Mucosa of stomach (tissue), 1 donor: ENCODE data around the gene BBS5.
"Not testable (repeated sequence)": the region's sequence is repeated elsewhere in the genome, so short reads cannot be mapped to it uniquely, and the experiment has no call there.

Experiments used
- H3K27me3 ChIP-seq: one replicate; pipeline ENCODE4 v1.7.0; 2013; ENCODE audit warnings: mild to moderate bottlenecking, low read length; ENCODE audit not compliant: control insufficient read depth, insufficient read depth
- H3K36me3 ChIP-seq: one replicate; pipeline ENCODE4 v1.7.0; 2013; ENCODE audit warnings: low read length; ENCODE audit not compliant: control insufficient read depth, insufficient read depth
- H3K4me1 ChIP-seq: one replicate; pipeline ENCODE4 v1.7.0; 2013; ENCODE audit warnings: mild to moderate bottlenecking, low read length; ENCODE audit not compliant: control insufficient read depth, insufficient read depth
- H3K4me3 ChIP-seq: one replicate; pipeline ENCODE4 v1.7.0; 2013; ENCODE audit warnings: low read length
- H3K9ac ChIP-seq: one replicate; pipeline ENCODE4 v1.7.0; 2013; ENCODE audit warnings: mild to moderate bottlenecking, low read length, moderate library complexity
- H3K9me3 ChIP-seq: one replicate; pipeline ENCODE4 v1.7.0; 2013; ENCODE audit warnings: mild to moderate bottlenecking, low read length, moderate library complexity; ENCODE audit not compliant: control insufficient read depth
- donor health status: Pancreatic carcinoma.

Gene BBS5

DNA sequence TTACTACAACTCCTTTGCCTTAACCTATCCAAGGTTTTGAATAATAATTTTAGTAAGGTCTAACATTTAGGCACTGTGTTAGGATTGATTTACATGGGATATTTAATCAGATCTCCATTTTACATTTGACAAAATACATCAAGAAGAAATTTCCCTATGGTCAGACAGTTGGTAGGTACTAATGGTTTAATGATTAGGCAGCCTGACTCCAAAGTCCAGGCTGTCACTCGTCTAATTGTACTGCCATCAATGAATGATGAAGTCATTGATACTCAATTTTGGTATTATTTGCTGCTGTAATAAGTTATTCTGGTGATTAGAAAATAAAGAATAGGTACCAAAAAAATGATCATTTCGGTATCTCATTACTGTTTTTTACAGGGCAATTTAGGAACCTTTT lies 14.1 kb downstream of the BBS5 start:
- Histone ChIP-seq H3K27me3 (no peaks in the 10 kb centered on the region), H3K9ac (no peak overlapping the region), H3K4me3 (no peak overlapping the region), H3K4me1 (no peaks in the 10 kb centered on the region), H3K9me3 (no peaks in the 10 kb centered on the region), H3K36me3 (no peaks in the 10 kb centered on the region)

DNA sequence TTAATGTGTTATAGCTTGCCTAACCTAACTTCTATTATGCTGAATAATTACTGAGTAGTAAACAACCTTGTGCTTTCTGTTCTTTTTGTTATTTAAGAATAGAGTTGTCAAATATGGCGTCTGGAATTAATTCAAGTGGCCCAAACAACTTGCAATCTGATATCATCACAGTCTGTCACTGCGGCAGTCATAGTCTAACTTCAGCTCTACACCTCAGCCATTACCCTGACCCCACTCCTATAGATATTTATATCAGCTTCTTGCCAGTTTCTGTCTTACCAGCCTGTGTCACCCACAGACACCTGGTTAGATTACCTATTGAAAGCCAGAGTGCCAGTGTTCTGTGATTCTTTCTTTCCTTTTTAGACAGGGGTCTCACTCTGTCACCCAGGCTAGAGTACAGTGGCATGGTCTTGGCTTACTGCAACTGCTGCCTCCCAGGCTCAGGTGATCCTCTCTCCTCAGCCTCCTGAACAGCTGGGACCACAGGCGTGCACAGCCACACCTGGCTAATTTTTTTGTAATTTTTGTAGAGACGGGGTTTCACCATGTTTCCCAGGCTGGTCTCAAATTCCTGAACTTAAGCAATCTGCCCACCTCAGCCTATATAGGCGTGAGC lies 16.1 kb downstream of the BBS5 start:
- Histone ChIP-seq H3K9me3 (no peaks in the 10 kb centered on the region), H3K36me3 (no peaks in the 10 kb centered on the region), H3K9ac (no peak overlapping the region), H3K4me3 (no peak overlapping the region), H3K4me1 (no peaks in the 10 kb centered on the region), H3K27me3 (no peaks in the 10 kb centered on the region)

DNA sequence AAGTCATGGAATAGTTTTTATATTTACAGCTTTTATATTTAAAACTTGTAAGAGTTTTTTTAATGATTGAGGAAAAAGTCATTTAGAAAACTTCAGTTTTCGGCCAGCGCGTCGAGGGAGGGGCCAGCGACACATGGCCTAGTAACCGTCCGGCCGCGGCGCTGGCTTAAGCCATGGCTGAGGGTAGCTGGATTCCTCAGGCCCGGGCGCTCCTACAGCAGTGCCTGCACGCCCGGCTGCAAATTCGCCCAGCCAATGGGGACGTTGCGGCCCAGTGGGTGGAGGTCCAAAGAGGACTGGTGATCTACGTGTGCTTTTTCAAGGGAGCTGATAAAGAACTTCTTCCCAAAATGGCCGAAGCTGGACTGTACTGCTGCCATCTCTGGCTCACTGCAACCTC lies 25.4 kb downstream of the BBS5 start:
- no peaks in the 10 kb centered on the region for H3K36me3 ChIP-seq
- H3K9ac ChIP-seq, result no peak overlapping the region
- H3K9me3 ChIP-seq, result no peaks in the 10 kb centered on the region

DNA sequence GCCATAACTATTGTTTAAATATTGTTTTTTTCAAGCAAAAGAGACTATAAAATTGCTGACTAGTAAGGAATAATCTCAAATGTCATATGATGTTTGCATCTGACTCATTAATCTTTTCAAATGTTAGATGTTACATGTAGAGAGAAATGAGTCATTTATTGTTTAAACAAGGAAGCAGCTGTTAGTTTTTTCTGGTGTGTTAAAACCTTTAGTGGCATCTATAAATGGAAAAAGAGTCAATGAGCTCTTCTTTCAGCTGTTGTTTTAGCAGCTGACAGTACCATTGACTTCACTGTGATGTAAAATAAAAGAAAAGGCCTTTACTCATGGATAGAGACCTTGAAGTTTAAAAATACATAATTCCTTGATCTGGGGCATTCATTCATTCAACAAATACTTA lies 28.4 kb downstream of the BBS5 start:
- Histone ChIP-seq H3K4me3 (no peak overlapping the region), H3K27me3 (no peaks in the 10 kb centered on the region), H3K36me3 (no peaks in the 10 kb centered on the region), H3K9me3 (no peaks in the 10 kb centered on the region), H3K9ac (no peak overlapping the region), H3K4me1 (peaks cover 23% of the 10 kb centered on the region)

More for the DNA sequence above, 25.4 kb downstream of the BBS5 start:
- Histone ChIP-seq H3K27me3 (no peaks in the 10 kb centered on the region), H3K4me3 (no peak overlapping the region), H3K4me1 (peaks cover 12% of the 10 kb centered on the region)

DNA sequence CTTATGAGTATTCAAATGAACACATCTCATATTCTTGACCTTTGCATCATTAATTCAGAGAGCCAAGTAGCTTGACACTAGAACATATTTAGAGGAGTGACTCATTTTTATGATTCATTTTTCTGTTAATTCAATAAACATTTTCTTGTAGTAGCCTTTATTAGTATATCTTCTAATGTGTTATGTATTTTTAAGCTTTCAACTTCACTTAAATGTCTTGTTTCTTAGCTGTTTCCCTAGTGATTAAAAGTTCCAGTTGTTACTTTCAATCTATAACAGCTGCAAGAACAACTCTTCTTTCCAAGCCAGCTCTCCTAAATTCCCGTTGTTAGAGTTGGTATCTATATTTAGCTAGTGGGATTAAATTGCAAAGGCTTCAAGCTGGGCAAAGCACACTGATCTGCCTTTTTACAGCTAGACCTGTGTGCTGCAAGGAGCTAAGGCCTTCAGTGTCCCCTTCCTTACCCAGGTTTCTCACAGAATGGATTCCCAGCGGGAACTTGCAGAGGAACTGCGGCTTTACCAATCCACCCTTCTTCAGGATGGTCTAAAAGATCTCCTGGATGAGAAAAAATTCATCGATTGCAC lies 30.1 kb downstream of the BBS5 start, which contains the start of gene KLHL41:
Gene KLHL41, plus strand, starts transcription at position 405 of the 588 bp plus-strand sequence. Its CDS starts 77 bp downstream, at position 482.
- Histone ChIP-seq H3K4me3 (no peak within 1 kb of the TSS), H3K4me1 (peaks cover 23% of the 10 kb centered on the region), H3K27me3 (no peaks in the 10 kb centered on the region), H3K9ac (no peak within 1 kb of the TSS), H3K9me3 (no peaks in the 10 kb centered on the region), H3K36me3 (no peaks in the 10 kb centered on the region)

DNA sequence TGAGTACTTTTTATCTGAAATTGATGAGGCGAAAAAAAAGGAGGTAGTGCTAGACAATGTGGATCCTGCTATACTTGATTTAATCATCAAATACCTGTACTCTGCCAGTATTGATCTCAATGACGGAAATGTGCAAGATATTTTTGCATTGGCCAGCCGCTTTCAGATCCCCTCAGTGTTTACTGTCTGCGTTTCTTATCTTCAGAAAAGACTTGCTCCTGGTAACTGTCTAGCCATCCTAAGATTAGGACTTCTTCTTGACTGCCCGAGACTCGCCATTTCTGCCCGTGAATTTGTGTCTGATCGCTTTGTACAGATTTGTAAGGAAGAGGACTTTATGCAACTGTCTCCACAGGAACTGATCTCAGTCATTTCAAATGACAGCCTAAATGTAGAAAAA lies 30.7 kb downstream of the BBS5 start:
- Histone ChIP-seq H3K36me3 (no peaks in the 10 kb centered on the region), H3K9ac (no peak overlapping the region), H3K4me3 (no peak overlapping the region), H3K4me1 (peaks cover 23% of the 10 kb centered on the region), H3K27me3 (no peaks in the 10 kb centered on the region), H3K9me3 (no peaks in the 10 kb centered on the region)

DNA sequence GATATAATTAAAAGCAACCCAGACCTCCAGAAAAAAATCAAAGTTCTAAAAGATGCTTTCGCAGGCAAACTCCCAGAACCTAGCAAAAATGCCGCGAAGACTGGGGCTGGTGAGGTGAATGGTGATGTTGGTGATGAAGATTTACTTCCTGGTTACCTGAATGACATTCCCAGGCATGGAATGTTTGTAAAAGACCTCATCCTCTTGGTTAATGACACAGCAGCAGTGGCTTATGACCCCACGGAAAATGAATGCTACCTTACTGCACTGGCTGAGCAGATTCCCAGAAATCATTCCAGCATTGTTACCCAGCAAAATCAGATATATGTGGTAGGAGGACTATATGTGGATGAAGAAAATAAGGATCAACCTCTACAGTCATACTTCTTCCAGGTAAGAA lies 31.2 kb downstream of the BBS5 start:
- Histone ChIP-seq H3K27me3 (no peaks in the 10 kb centered on the region), H3K4me3 (no peak overlapping the region), H3K36me3 (no peaks in the 10 kb centered on the region), H3K4me1 (peaks cover 23% of the 10 kb centered on the region), H3K9ac (no peak overlapping the region), H3K9me3 (no peaks in the 10 kb centered on the region)

DNA sequence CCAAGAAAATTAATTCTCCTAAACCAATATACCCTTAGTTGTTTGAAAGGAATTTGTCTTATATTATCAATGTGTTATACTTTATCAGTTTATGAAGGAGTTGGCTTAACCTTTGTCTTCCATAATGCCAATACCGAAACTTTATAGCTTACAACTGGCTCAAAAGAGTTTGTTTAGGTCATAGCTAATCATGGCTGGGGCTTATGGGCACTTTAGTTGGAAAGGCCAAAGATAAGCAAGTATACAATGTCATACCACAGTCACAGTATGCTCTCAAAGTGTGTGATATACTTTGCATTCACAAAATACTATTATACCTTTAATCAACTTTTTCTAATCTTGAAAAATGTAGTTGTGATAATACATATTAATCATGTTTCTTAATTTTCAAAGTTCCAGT lies 32.5 kb downstream of the BBS5 start:
- H3K9ac ChIP-seq, result no peak overlapping the region
- no peaks in the 10 kb centered on the region for H3K36me3 ChIP-seq
- no peaks in the 10 kb centered on the region for H3K27me3 ChIP-seq
- peaks cover 27% of the 10 kb centered on the region for H3K4me1 ChIP-seq
- no peaks in the 10 kb centered on the region for H3K9me3 ChIP-seq
- no peak overlapping the region for H3K4me3 ChIP-seq

DNA sequence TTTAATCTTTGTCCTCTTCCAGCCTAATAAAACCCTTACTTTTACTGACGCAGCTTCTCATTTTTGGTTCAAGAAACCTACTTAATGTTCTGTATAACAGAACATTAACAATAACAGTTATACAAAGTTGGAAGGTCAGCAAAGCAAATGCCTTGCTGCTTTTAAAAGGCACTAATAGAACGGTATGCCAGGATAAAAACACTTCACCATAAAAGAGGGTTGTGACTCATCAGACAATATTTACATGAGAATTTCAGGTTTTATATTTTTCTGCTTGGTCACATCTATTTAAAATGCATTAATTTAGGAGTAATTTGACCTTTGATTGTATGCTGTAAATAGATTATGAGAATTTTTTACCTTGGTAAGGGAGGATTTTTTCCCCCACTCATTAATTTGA lies 33.2 kb downstream of the BBS5 start:
- no peaks in the 10 kb centered on the region for H3K9me3 ChIP-seq
- H3K27me3 ChIP-seq, result no peaks in the 10 kb centered on the region
- peaks cover 21% of the 10 kb centered on the region for H3K4me1 ChIP-seq
- no peaks in the 10 kb centered on the region for H3K36me3 ChIP-seq
- H3K4me3 ChIP-seq, result no peak overlapping the region
- H3K9ac ChIP-seq, result no peak overlapping the region

DNA sequence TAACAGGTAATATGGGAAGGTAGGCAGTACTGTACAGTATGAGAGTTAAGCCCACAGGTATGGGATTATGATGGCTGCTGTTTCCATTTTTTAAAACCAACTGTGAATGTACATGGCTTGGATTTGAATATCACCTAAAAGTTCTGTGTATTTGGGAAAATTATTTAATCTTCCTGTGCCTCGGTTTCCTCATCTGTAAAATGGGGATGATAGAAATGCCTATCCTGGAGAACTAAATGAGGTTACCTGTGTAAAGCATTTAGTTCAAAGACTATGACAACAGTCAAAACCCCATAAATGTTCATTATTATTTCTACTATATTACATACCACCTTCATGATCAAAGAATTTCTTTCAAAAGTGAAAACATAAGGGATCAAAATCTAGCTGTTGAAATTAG lies 33.8 kb downstream of the BBS5 start:
- Histone ChIP-seq H3K36me3 (no peaks in the 10 kb centered on the region), H3K4me3 (no peak overlapping the region), H3K9me3 (no peaks in the 10 kb centered on the region), H3K27me3 (no peaks in the 10 kb centered on the region), H3K4me1 (peaks cover 18% of the 10 kb centered on the region), H3K9ac (no peak overlapping the region)

DNA sequence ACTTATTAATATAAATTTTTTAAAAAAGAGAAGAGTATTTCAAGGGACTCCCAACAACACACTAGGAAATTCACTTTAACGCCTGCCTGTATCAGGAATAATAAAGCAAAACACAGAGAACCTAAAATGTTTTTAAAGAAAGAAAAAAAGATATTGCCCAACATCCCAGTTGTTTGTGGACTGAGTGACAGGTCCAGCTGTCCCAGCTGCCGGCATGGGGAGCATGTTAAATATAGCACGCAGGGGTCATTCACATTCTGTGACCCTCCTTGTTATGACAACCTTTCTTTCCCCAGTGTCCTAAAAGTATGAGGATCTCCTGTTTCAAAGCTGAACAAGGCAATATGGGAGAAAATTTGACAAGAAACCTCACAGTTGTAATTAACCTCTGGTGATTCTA lies 34.6 kb downstream of the BBS5 start:
- Histone ChIP-seq H3K9ac (no peak overlapping the region), H3K36me3 (no peaks in the 10 kb centered on the region), H3K4me3 (no peak overlapping the region), H3K4me1 (peaks cover 17% of the 10 kb centered on the region), H3K27me3 (no peaks in the 10 kb centered on the region), H3K9me3 (no peaks in the 10 kb centered on the region)

DNA sequence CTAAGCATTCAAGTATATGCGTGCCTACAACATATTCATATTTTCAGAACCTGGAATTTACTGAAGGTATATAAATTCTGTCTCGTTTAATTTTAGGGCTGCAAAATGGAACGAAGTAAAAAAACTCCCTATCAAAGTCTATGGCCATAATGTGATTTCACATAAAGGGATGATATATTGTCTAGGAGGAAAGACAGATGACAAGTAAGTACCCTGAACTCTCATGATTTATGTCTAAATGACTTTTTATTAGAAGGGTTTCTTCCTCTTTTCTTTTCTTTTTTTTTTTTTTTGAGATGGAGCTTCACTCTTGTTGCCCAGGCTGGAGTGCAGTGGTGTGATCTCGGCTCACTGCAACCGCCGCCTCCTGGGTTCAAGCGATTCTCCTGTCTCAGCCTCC lies 35.5 kb downstream of the BBS5 start:
- H3K36me3 ChIP-seq, H3K4me3 ChIP-seq, H3K27me3 ChIP-seq, H3K9me3 ChIP-seq, H3K9ac ChIP-seq: not testable (repeated sequence)
- peaks cover 14% of the 10 kb centered on the region for H3K4me1 ChIP-seq
